WI38 (cell line): ENCODE measurements around the gene TRMT10C.

Source experiments
- H3K4me3 ChIP-seq: 2 replicates; pipeline ENCODE4 v1.5.1; 2011; ENCODE audit warnings: low read depth, mild to moderate bottlenecking, control low read depth, low read length
- CTCF ChIP-seq: IDR thresholded peaks from 2 replicates; pipeline ENCODE4 v1.5.1; 2012; ENCODE audit warnings: low read depth, mild to moderate bottlenecking, control low read depth, low read length

Gene TRMT10C

DNA sequence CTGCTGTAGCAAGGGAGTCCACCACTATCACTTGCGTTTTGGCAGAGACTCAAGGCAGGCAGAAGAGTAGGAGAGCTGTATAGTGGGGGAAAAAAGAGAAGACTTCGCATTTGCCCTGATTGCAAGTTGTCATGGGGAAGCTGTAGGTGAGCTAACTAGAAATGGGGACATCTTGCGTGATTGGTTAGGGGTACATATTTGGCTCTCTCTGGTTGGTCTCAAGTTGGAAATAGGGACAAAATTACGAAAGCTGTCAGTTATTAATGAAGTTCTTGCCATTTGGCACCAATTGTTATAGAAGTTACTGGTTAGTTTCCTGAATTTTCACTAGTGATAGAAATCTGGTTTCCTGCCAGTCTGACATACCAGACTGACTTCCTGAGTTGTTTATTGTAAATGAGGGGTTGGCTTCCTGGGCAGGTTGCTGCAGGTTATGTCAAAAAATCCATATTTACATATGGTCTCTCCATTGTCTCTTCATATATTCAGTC lies 40.4 kb upstream of the TRMT10C start:
- no peak overlapping the region for H3K4me3 ChIP-seq
- no peak for TF ChIP-seq CTCF

DNA sequence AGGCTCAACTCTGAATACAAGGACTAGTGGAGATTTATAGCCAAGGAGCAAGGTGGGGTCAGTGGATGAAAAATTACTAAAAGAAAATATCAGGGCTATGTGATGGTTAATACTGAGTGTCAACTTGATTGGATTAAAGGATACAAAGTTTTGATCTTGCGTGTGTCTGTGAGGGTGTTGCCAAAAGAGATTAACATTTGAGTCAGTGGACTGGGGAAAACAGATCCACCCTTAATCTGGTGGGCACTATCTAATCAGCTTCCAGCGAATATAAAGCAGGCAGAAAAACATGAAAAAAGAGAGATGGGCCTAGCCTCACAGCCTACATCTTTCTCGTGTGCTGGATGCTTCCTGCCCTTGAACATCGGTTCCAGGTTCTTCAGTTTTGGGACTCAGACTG lies 34.2 kb upstream of the TRMT10C start:
- no peak overlapping the region for H3K4me3 ChIP-seq
- no peak for TF ChIP-seq CTCF

DNA sequence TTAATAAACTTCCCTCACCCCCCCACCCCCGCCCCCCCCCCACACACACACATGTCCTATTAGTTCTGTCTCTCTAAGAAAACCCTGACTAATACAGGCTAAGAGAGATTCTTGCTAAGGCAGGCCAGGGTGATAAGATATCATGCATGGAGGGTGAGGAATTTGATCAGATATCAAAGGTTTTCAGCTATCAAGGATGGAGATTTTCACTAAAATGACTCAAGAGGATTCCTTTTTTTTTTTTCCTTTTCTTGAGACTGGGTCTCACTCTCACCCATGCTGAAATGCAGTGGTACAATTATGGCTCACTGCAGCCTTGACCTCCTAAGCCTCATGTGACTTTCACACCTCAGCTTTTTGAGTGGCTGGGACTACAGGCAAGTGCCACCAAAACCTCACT lies 33.8 kb upstream of the TRMT10C start:
- no peak for TF ChIP-seq CTCF
- no peak overlapping the region for H3K4me3 ChIP-seq

- no peak overlapping the region for H3K4me3 ChIP-seq
- TF ChIP-seq CTCF = no peak
Measured at GRCh38 chr3:101529816-101530685, 31.6 kb upstream of the TRMT10C start.

DNA sequence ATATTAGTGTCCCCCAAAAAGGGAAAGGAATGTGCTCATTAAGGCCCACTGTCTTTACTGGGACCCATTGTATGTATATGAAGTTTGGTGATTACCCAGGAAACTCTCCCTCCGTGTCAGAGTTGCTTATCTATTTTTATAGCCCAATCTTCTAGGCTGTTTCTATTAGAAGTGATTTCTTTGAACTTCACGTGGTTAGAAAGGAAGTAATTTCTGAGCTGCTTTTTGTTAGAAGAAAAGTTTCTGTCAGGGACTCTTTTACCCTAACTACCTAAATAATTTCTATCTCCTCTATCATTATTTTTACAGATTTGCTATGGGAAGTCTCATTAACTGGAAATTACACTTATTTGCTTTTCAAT lies 31.0 kb upstream of the TRMT10C start:
- H3K4me3 ChIP-seq = no peak overlapping the region
- TF ChIP-seq CTCF = no peak

DNA sequence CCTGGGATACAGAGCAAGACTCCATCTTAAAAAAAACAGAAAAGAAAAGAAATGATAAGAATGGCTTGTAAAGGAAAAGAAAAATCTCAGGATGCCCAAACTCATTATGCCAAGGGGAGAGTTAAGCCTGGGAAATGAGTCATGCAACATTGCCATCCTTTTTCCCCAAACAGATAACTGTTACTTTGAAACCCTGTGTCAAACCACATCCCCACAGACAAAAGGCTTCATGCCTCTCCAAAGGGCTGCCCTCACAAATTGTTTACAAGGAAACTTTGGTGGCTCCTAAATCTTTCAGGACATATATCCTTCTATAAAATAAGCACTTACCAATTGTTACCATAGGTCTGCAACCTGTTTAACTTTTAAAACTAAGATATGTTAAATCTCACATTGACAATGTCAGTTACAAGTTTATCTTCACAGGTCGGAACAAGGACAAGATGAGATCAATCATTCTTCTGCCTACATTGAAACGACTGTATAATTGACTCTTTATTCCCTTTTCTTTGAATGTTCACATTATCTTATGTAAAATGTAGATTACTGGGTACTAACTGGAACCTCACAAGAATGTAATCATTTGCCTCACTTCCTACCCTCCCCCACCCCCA lies 30.1 kb upstream of the TRMT10C start:
- no peak for TF ChIP-seq CTCF
- no peak overlapping the region for H3K4me3 ChIP-seq

DNA sequence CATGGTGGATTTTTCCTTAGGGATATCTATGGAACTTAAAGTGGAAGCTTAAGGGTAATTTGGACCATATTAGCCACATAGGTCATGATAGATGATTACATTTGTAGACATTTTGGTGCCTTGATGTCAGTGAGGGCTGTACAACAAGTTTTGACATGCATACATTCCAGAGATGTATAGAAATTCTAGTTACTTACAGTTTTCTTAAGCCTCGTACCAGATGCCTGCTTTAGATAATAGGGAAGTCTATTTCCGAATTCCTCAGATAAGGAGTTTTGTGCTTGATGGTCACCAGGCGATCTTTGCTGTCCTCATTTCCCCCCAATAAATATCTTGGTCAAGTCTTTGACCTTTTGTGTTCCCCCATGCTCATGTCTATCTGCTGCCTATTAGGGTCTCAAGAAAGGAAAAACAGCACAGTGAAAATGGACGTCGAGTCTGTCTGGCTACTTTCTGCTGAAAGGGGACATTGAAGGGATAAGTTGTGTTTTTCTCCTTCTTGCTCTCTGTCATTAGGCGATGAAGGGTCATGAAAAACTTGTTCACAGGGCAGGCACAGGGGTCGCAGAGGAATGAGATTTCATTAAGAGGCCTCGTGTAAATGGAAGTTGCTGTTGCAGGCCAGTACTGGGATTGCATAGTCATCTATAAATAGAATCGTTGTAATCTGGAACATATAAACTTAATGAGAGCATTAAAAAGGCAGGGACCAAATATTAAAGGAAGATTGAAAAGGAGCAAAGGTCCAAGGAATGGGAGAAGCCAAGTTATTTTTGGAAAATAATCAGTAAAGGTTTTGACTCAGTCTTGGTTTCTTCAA lies 28.7 kb upstream of the TRMT10C start:
- TF ChIP-seq CTCF = no peak
- no peak overlapping the region for H3K4me3 ChIP-seq
